Spinal cord (tissue), 10 donors: Measurements from ENCODE around the gene FCMR. TPM values are rescaled to one million over a fixed set of nuclear protein-coding genes. Genes with fewer than 3 reads are reported as not detected.
"Not testable (repeated sequence)": the region's sequence is repeated elsewhere in the genome, so short reads cannot be mapped to it uniquely, and the experiment has no call there.

Experiments
- DNase-seq, 6 donors: peaks; one replicate each; pipeline versions ENCODE4 v3.0.0 to v3.0.0-alpha.2; 2013 to 2015; ENCODE audit warnings: low spot score in 6 of 6, low read depth in 4 of 6
- H3K27ac ChIP-seq: one replicate; pipeline ENCODE4 v1.5.1; 2013; ENCODE audit warnings: low read depth, low read length, control low read depth
- H3K27me3 ChIP-seq: one replicate; pipeline ENCODE4 v1.6.1; 2013; ENCODE audit warnings: low read length; ENCODE audit not compliant: control insufficient read depth, insufficient read depth
- H3K36me3 ChIP-seq: one replicate; pipeline ENCODE4 v1.6.1; 2013; ENCODE audit warnings: low read length; ENCODE audit not compliant: control insufficient read depth, insufficient read depth
- H3K4me1 ChIP-seq: one replicate; pipeline ENCODE4 v1.6.1; 2013; ENCODE audit warnings: low read length; ENCODE audit not compliant: control insufficient read depth, insufficient read depth
- H3K4me3 ChIP-seq: one replicate; pipeline ENCODE4 v1.5.1; 2013; ENCODE audit warnings: low read depth, low read length, control low read depth
- H3K9me3 ChIP-seq: one replicate; pipeline ENCODE4 v1.6.1; 2013; ENCODE audit warnings: low read length; ENCODE audit not compliant: control insufficient read depth, insufficient read depth
- WGBS: methylation state at CpG from one replicate; pipeline ENCODE4 v1.1.5; 2013; ENCODE audit warnings: missing lambda C conversion rate; ENCODE audit not compliant: insufficient coverage; 5-methylcytosine and 5-hydroxymethylcytosine counted together
- polyA plus RNA-seq, 2 donors: library from polyadenylated mRNA; unstranded; fragments of 120-200 nt; gene quantifications; one replicate each; pipeline ENCODE4 v1.2.1, GENCODE V29; 2013; ENCODE audit not compliant: insufficient read length in 2 of 2
- total RNA-seq, 2 donors: library from RNA; depleted of rRNA in 1 of 2; stranded (reverse); fragments of 120-200 nt in 1 of 2; fragments of >200 nt in 1 of 2; gene quantifications; one replicate each; pipeline versions ENCODE4 v1.2.3 to v1.2.4, GENCODE V29; 2013 to 2014
- donor health status: healthy.

FCMR gene
- total and polyA plus RNA-seq, 4 donors = 0.89 to 1.9 (median 1.6) TPM

- DNase-seq = no peak
- no peaks in the 10 kb centered on the region for H3K36me3 ChIP-seq
- H3K4me3 ChIP-seq = no peak overlapping the region
- H3K4me1 ChIP-seq = no peaks in the 10 kb centered on the region
- WGBS = 92% methylated on average over 1 of the region's 3 CpGs
- H3K27me3 ChIP-seq = no peaks in the 10 kb centered on the region
- H3K27ac ChIP-seq = no peak overlapping the region
- peaks cover 1% of the 10 kb centered on the region for H3K9me3 ChIP-seq
Measured at GRCh38 chr1:206854401-206855129, 67.2 kb downstream of the FCMR start.

GRCh38 chr1:206853696-206854095 lies 68.0 kb downstream of the FCMR start:
- not testable (repeated sequence) for H3K9me3 ChIP-seq, DNase-seq, H3K36me3 ChIP-seq, H3K27ac ChIP-seq, H3K27me3 ChIP-seq, H3K4me3 ChIP-seq, H3K4me1 ChIP-seq

Other genes starting within 250 kb of the FCMR start
- gene MAPKAPK2, start 237.0 kb downstream of the FCMR start, total RNA-seq = 10 to 100 TPM; 17.3 to 33.2 TPM
- 10 to 100 TPM; 37.6 to 42.7 TPM for gene MAPKAPK2, start 237.0 kb downstream of the FCMR start, polyA plus RNA-seq
- gene IL19, start 151.2 kb downstream of the FCMR start, total RNA-seq = not detected
- gene IL19, start 151.2 kb downstream of the FCMR start, polyA plus RNA-seq = not detected
- 1 to 10 TPM; 1.2 to 3.1 TPM for gene IL10, start 149.4 kb downstream of the FCMR start, total RNA-seq
- under 1 TPM; 0.23 to 0.52 TPM for gene IL10, start 149.4 kb downstream of the FCMR start, polyA plus RNA-seq
- not detected for gene IL20, start 56.3 kb downstream of the FCMR start, total RNA-seq
- gene IL20, start 56.3 kb downstream of the FCMR start, polyA plus RNA-seq = not detected
- gene IL24, start 24.5 kb downstream of the FCMR start, total RNA-seq = not detected
- under 1 TPM; 0.29 to 0.52 TPM for gene IL24, start 24.5 kb downstream of the FCMR start, polyA plus RNA-seq
- gene PIGR, start 24.5 kb upstream of the FCMR start, total RNA-seq = under 1 TPM; 0.10 to 0.33 TPM
- under 1 TPM in 1 of 2 donors, not detected in 1; 0.03 TPM for gene PIGR, start 24.5 kb upstream of the FCMR start, polyA plus RNA-seq
- gene FCAMR, start 48.5 kb upstream of the FCMR start, total RNA-seq = under 1 TPM in 1 of 2 donors, not detected in 1; 0.20 TPM
- gene FCAMR, start 48.5 kb upstream of the FCMR start, polyA plus RNA-seq = under 1 TPM in 1 of 2 donors, not detected in 1; 0.12 TPM
- under 1 TPM; 0.10 to 0.11 TPM for gene C1orf116, start 110.8 kb upstream of the FCMR start, total RNA-seq
- gene C1orf116, start 110.8 kb upstream of the FCMR start, polyA plus RNA-seq = under 1 TPM; 0.24 to 0.30 TPM
- gene YOD1, start 129.3 kb upstream of the FCMR start, total RNA-seq = 10 to 100 TPM; 12.2 to 29.0 TPM
- 10 to 100 TPM in 1 of 2 donors, 1 to 10 TPM in 1; 7.5 to 12.9 TPM for gene YOD1, start 129.3 kb upstream of the FCMR start, polyA plus RNA-seq
- 10 to 100 TPM; 13.3 to 15.7 TPM for gene PFKFB2, start 131.3 kb upstream of the FCMR start, total RNA-seq
- 10 to 100 TPM; 10.7 to 11.0 TPM for gene PFKFB2, start 131.3 kb upstream of the FCMR start, polyA plus RNA-seq
- gene C4BPB, start 166.9 kb upstream of the FCMR start, total RNA-seq = under 1 TPM in 1 of 2 donors, not detected in 1; 0.20 TPM
- under 1 TPM; 0.13 to 0.32 TPM for gene C4BPB, start 166.9 kb upstream of the FCMR start, polyA plus RNA-seq
- gene C4BPA, start 182.3 kb upstream of the FCMR start, total RNA-seq = under 1 TPM in 1 of 2 donors, not detected in 1; 0.20 TPM
- under 1 TPM; 0.11 to 0.50 TPM for gene C4BPA, start 182.3 kb upstream of the FCMR start, polyA plus RNA-seq